ENCODE results near the gene SPIRE1. TPM values are rescaled to one million over a fixed set of nuclear protein-coding genes. Genes with fewer than 3 reads are reported as not detected.

The SPIRE1 gene
- total and polyA plus RNA-seq, 8 donors, result 3.1 to 24.4 (median 8.4) TPM

DNA sequence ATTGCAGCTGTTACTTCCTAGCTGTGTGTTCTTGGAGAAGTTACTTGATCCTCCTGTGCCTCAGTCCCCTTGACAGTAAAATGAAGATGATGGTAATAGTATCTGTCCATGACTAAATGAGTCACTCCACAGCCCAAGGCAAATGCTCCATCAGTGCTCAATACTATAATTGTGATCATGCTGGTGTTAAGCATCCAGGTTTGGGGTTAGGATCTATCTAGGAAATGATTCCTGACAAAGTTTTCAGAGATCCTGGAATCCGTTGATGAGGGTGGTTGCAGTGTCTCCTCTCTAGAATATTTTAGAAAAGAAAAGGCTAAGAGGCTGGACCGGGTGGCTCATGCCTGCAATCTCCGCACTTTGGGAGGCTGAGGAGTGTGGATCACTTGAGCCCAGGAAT lies 252.8 kb downstream of the SPIRE1 start:
- Histone ChIP-seq H3K27me3 (peaks cover 0 to 25% (median 0%) of the 10 kb centered on the region in 3 donors), H3K27ac (no peak overlapping the region), H3K9me3 (no peaks in the 10 kb centered on the region), H3K4me1 (peaks cover 0 to 28% (median 20%) of the 10 kb centered on the region in 4 donors), H3K36me3 (no peaks in the 10 kb centered on the region), H3K4me3 (no peak overlapping the region)
- DNase-seq, result no peak
- WGBS, 5 donors, result 80 to 93% (median 87%) methylated on average over 3 of the region's 3 CpGs
- intact Hi-C loops (cut with DNase I; ENCODE audit: low total_unique reads), result no loop called here
- no peak for TF ChIP-seq POLR2AphosphoS5 (IDR thresholded peaks at IDR 0.05)
- no peak for TF ChIP-seq POLR2A (IDR thresholded peaks at IDR 0.05)
- TF ChIP-seq, protein P1, sequence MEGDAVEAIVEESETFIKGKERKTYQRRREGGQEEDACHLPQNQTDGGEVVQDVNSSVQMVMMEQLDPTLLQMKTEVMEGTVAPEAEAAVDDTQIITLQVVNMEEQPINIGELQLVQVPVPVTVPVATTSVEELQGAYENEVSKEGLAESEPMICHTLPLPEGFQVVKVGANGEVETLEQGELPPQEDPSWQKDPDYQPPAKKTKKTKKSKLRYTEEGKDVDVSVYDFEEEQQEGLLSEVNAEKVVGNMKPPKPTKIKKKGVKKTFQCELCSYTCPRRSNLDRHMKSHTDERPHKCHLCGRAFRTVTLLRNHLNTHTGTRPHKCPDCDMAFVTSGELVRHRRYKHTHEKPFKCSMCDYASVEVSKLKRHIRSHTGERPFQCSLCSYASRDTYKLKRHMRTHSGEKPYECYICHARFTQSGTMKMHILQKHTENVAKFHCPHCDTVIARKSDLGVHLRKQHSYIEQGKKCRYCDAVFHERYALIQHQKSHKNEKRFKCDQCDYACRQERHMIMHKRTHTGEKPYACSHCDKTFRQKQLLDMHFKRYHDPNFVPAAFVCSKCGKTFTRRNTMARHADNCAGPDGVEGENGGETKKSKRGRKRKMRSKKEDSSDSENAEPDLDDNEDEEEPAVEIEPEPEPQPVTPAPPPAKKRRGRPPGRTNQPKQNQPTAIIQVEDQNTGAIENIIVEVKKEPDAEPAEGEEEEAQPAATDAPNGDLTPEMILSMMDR (IDR thresholded peaks at IDR 0.05), result no peak
- no peak for TF ChIP-seq EP300 (IDR thresholded peaks at IDR 0.05)

DNA sequence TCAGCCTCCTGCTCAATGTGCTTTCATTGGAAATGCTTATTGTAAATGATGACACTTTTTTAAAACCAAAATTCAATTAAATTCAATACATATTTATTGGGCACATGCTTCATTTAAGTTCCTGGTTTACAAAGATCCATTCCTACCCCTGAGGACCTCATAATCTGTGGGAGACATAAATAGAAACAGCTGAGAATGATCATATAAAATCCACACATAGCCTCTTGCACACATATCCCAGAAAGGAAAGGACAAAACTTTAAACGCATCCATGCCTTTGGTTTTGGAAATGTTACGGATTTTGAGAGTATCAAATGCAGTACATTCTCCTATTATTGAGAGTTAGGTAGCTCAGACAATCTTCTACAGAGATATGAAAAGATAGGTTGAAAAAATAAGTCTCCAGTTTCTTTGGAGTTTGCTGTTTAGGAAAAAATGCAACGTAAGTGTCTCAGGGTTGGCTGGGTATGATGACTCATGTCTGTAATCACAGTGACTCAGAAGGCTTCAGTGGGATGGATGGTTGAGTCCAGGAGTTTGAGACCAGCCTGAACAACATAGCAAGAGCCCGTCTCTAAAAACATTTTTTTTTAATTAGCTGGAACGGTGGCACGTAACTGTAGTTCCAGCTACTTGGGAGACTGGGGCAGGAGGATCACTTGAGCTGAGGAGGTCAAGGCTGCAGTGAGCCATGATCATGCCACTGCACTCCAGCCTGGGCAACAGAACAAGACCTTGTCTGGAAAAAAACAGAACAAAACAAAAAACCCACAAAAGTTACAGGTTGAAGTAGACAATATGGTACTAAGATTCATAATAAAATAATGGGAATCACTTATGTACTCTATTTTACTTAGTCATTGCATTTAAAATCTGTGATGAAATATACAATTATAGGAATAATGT lies 254.1 kb downstream of the SPIRE1 start:
- Histone ChIP-seq H3K4me1 (peaks cover 0 to 22% (median 13%) of the 10 kb centered on the region in 4 donors), H3K4me3 (no peak overlapping the region), H3K36me3 (no peaks in the 10 kb centered on the region), H3K9me3 (no peaks in the 10 kb centered on the region), H3K27me3 (peaks cover 0 to 36% (median 0%) of the 10 kb centered on the region in 3 donors), H3K27ac (no peak overlapping the region)
- intact Hi-C loops (cut with DNase I; ENCODE audit: low total_unique reads), result no loop called here
- TF ChIP-seq, protein P1 (IDR thresholded peaks at IDR 0.05), result no peak
- TF ChIP-seq POLR2A (IDR thresholded peaks at IDR 0.05) (no peak), POLR2AphosphoS5 (IDR thresholded peaks at IDR 0.05) (no peak), EP300 (IDR thresholded peaks at IDR 0.05) (no peak)
- 51 to 62% (median 61%) methylated on average over 6 of the region's 6 CpGs for WGBS, 5 donors
- no peak for DNase-seq

DNA sequence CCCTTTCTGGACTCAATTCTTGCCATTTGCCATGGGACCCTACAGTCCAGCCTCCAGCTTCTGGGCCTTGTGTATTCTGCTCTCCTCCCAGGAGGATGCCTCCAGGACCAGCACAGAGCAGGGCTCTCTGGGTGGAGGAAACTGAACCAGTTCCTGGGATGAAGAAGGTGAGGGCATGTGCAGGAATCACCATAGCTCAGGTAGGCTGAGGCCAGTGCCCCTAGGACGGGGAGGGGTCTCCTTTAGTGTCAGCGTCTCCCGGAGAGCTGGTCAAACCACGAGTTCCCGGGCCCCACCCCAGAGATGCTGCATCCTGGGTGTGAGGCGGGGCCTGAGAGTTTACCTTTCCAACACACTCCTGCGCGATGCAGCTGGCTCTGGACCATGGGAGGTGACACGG lies 256.0 kb downstream of the SPIRE1 start:
- Histone ChIP-seq H3K27ac (no peak overlapping the region), H3K36me3 (no peaks in the 10 kb centered on the region), H3K27me3 (peaks cover 0 to 36% (median 0%) of the 10 kb centered on the region in 3 donors), H3K4me1 (peaks cover 0 to 5% (median under 1%) of the 10 kb centered on the region in 4 donors), H3K4me3 (no peak overlapping the region), H3K9me3 (no peaks in the 10 kb centered on the region)
- TF ChIP-seq, protein P1 (IDR thresholded peaks at IDR 0.05), result no peak
- no peak for TF ChIP-seq POLR2A (IDR thresholded peaks at IDR 0.05)
- TF ChIP-seq EP300 (IDR thresholded peaks at IDR 0.05), result no peak
- no peak for TF ChIP-seq POLR2AphosphoS5 (IDR thresholded peaks at IDR 0.05)
- 19 to 55% (median 41%) methylated on average over 9 of the region's 9 CpGs for WGBS, 5 donors
- no peak for DNase-seq
- intact Hi-C loops (cut with DNase I; ENCODE audit: low total_unique reads), result no loop called here

DNA sequence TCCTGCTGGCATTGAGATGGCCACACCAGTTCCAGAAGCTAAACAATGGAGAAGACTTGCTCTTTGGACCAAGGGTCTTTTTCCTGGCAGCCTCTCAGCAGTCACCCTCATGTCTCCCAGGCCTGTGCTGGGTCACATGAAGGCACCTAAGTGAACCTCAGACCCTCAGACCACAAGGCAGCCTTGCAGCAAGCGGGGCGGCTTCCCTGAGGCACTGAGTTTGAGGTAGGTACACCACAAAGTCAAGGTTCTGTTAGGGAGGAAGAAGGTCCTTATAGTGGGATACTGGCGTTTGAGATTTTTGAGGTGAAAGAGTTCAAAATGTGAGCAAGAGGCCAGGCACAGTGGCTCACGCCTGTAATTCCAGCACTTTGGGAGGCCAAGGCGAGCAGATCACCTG lies 258.7 kb downstream of the SPIRE1 start:
- no peaks in the 10 kb centered on the region for H3K4me1 ChIP-seq
- H3K27me3 ChIP-seq, result peaks cover 0 to 16% (median 0%) of the 10 kb centered on the region in 3 donors
- DNase-seq, result no peak
- no peak overlapping the region for H3K27ac ChIP-seq
- no peak overlapping the region for H3K4me3 ChIP-seq
- intact Hi-C loops (cut with DNase I; ENCODE audit: low total_unique reads), result no loop called here
- H3K9me3 ChIP-seq, result no peaks in the 10 kb centered on the region
- H3K36me3 ChIP-seq, result no peaks in the 10 kb centered on the region
- TF ChIP-seq POLR2A (IDR thresholded peaks at IDR 0.05), result no peak
- no peak for TF ChIP-seq POLR2AphosphoS5 (IDR thresholded peaks at IDR 0.05)
- TF ChIP-seq, protein P1 (IDR thresholded peaks at IDR 0.05), result no peak
- TF ChIP-seq EP300 (IDR thresholded peaks at IDR 0.05), result no peak
- WGBS, 5 donors, result 91 to 97% (median 93%) methylated on average over 5 of the region's 5 CpGs

Measured in stomach (tissue), 9 donors.